ENCODE data around the gene MTHFD2L. TPM values are rescaled to one million over a fixed set of nuclear protein-coding genes. Genes with fewer than 3 reads are reported as not detected.

The MTHFD2L gene
- total RNA-seq, 2 donors from 2014 or later = 9.5 to 12.6 TPM

DNA sequence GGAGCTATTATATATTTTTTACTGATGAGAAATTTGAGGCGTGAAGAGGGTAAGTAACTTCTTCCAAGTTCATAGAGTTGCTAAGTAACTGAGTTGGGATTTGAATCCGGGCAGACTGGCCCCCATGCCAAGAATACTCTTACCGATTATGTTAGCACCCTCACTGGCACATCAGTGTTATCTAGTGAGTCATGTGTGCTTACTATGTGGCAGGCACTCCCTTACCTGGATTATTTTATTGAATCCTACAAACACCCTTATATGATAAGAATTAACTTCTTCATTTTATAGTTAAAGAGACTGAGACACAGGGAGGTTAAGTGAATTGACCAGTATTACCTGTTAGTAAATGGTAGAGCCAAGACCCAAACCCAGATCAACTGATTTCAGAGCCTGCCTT lies 20.9 kb downstream of the MTHFD2L start:
- no peak overlapping the region for H3K27ac ChIP-seq
- no peak overlapping the region for H3K9ac ChIP-seq (ENCODE audit: low read depth in 2 of 2, low read length in 2 of 2)
- intact Hi-C loops (cut with DNase I) = no loop called here
- TF ChIP-seq, protein P1, sequence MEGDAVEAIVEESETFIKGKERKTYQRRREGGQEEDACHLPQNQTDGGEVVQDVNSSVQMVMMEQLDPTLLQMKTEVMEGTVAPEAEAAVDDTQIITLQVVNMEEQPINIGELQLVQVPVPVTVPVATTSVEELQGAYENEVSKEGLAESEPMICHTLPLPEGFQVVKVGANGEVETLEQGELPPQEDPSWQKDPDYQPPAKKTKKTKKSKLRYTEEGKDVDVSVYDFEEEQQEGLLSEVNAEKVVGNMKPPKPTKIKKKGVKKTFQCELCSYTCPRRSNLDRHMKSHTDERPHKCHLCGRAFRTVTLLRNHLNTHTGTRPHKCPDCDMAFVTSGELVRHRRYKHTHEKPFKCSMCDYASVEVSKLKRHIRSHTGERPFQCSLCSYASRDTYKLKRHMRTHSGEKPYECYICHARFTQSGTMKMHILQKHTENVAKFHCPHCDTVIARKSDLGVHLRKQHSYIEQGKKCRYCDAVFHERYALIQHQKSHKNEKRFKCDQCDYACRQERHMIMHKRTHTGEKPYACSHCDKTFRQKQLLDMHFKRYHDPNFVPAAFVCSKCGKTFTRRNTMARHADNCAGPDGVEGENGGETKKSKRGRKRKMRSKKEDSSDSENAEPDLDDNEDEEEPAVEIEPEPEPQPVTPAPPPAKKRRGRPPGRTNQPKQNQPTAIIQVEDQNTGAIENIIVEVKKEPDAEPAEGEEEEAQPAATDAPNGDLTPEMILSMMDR (IDR thresholded peaks at IDR 0.05) = no peak
- no peak overlapping the region for H3K4me3 ChIP-seq
- no peaks in the 10 kb centered on the region for H3K27me3 ChIP-seq
- no peaks in the 10 kb centered on the region for H3K36me3 ChIP-seq
- no peak for DNase-seq
- H3K4me1 ChIP-seq = no peaks in the 10 kb centered on the region
- no peaks in the 10 kb centered on the region for H3K9me3 ChIP-seq

DNA sequence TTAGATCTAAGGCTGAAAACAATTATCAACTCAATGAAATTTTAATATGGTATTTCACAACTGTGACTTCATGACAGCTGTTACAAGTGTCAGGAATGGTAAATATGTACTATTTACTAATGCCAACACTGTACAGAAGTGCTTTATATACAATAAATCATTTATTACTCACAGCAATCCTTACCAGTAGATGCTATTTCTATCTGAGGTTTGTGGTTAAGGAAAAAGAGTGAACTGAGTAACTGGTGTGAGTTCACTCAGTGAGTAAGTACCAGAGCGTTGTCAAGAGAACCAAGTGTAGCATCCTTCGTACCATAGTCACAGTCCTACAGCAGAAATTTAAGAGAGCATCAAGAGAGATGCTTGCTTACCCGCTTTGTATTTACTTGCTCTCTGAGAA lies 23.3 kb downstream of the MTHFD2L start:
- Histone ChIP-seq H3K9me3 (no peaks in the 10 kb centered on the region), H3K27me3 (no peaks in the 10 kb centered on the region)
- intact Hi-C loops (cut with DNase I) = no loop called here

DNA sequence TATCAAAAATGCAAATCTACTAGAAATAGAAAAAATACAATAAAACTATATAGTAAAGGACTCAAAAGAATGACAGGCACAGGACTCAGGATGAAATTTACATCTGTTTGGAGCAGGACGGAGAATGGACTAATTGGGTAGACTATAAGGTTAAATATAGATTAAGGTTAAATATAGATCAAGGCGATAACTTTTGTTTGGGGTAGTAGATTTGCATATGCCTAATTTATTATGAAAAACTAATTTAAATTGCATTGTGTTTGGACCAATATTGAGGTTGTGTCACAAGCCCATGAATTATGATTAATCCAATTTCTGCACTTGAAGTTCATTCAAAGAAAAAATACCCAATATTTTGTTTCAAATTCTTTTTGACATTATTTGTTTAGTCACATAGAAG lies 31.0 kb downstream of the MTHFD2L start:
- TF ChIP-seq, protein P1 (IDR thresholded peaks at IDR 0.05) = no peak
- Histone ChIP-seq H3K9me3 (no peaks in the 10 kb centered on the region), H3K4me1 (no peaks in the 10 kb centered on the region), H3K27me3 (no peaks in the 10 kb centered on the region), H3K4me3 (no peak overlapping the region), H3K36me3 (no peaks in the 10 kb centered on the region), H3K27ac (no peak overlapping the region), H3K9ac (ENCODE audit: low read depth in 2 of 2, low read length in 2 of 2) (no peak overlapping the region)
- no peak for DNase-seq
- intact Hi-C loops (cut with DNase I) = loop anchor here (2.0 kb wide), 1 partner anchor 124 kb away; no protein-coding TSS in a partner anchor

More for the DNA sequence above, 23.3 kb downstream of the MTHFD2L start:
- no peak for DNase-seq
- TF ChIP-seq, protein P1 (IDR thresholded peaks at IDR 0.05) = no peak
- Histone ChIP-seq H3K27ac (no peak overlapping the region), H3K4me1 (no peaks in the 10 kb centered on the region), H3K9ac (ENCODE audit: low read depth in 2 of 2, low read length in 2 of 2) (no peak overlapping the region), H3K36me3 (no peaks in the 10 kb centered on the region), H3K4me3 (no peak overlapping the region)

DNA sequence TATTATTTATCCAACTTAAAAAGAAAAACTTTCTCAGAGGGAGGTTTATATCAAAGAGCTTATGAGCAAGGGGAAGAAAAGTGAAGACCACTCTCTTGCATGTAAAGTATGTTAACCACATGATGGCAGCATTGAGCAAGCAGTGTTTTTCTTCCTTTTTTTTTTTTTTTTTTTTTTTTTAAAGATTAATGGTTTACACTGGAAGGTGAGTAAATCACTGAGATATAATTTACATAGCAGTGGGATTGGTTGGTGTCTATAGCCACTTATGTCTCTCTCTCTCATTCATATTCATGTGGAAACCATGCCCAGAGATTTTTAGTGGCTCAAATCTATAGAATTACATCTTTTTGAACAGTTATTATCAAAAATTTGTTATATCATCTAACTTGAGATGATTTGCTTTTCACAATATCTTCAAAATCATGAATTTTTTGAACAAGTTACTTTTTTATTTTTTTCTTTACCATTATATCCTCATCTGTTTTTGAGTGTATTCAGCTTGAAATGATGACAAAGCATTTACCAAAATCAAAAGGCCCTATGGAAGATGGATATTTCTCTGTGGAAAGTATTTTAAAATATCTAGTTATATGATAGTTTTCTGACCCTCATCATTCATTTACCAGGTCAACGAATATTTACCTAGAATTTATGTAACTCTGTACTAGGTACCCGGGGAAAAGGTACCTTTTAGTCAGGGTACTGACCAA lies 31.6 kb downstream of the MTHFD2L start:
- H3K27me3 ChIP-seq = no peaks in the 10 kb centered on the region
- DNase-seq = no peak
- H3K9me3 ChIP-seq = no peaks in the 10 kb centered on the region
- H3K4me3 ChIP-seq = no peak overlapping the region
- H3K36me3 ChIP-seq = no peaks in the 10 kb centered on the region
- no peak overlapping the region for H3K27ac ChIP-seq
- intact Hi-C loops (cut with DNase I) = loop anchor here (2.0 to 10.0 kb wide), 2 partner anchors 123 to 485 kb away; no protein-coding TSS in a partner anchor
- no peaks in the 10 kb centered on the region for H3K4me1 ChIP-seq
- TF ChIP-seq, protein P1 (IDR thresholded peaks at IDR 0.05) = peak; percentile 68
- no peak overlapping the region for H3K9ac ChIP-seq (ENCODE audit: low read depth in 2 of 2, low read length in 2 of 2)

DNA sequence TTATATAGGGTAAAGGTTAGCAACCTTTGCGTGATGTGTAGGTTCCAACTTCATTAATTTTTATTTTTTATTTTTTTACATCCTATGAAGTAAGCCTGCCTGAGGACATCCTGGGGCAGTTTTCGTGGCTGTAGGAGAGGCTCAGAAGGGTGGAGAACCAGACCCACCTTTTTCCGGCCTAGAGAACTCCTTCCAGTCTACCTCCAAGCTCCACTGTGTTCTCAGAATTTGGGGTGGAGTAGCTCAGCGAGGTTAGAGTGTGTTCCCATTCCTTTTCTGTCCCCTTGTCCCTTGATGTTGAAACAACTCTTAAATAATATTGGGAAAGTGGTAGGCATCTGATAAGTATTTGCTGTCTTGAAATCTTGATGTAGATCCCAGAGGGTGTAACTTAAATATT lies 32.4 kb downstream of the MTHFD2L start:
- Histone ChIP-seq H3K9ac (ENCODE audit: low read depth in 2 of 2, low read length in 2 of 2) (no peak overlapping the region), H3K4me3 (no peak overlapping the region), H3K36me3 (no peaks in the 10 kb centered on the region), H3K27ac (no peak overlapping the region), H3K4me1 (no peaks in the 10 kb centered on the region), H3K27me3 (no peaks in the 10 kb centered on the region), H3K9me3 (no peaks in the 10 kb centered on the region)
- DNase-seq = no peak
- intact Hi-C loops (cut with DNase I) = loop anchor here (10.0 kb wide), 1 partner anchor 484 kb away; no protein-coding TSS in a partner anchor
- TF ChIP-seq, protein P1 (IDR thresholded peaks at IDR 0.05) = no peak
